ENCODE measurements around the gene PDLIM3. TPM values are rescaled to one million over a fixed set of nuclear protein-coding genes. Genes with fewer than 3 reads are reported as not detected.
A peak's percentile ranks its signal among the peaks of the same experiment; 100 is the strongest.

The PDLIM3 gene
- total and polyA plus RNA-seq, 2 of the 13 experiments (the other 11 are each of a cell fraction or from before 2014, with no cell fraction given) = 5.9 to 14.0 TPM

DNA sequence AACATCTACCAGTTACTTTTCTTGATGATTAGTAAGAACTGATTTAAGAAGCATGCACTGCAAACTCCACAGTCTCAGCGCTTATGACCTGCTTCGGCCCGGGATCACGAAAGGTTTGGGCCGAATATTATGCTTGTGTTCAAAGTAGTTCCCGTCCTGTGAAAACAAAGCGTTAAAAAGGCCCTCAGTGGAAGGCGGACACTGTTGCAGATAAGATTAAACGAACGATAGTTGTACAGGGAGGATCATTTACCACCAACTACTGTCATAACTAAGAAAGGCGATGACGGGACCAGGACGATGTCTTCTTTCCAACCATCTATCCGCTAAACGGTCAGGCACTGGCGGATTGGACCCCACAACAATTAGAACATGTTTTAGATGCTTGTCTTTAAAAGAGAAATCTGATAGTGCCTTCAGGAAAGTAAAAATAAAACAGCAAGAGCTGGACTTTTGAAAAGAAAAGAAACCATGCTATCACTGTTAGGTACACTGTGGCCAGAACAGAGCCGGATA is 21.1 kb downstream of the PDLIM3 start (continued):
- no peak for TF ChIP-seq ZNF589 (CRISPR knock-in tag; conservative IDR thresholded peaks at IDR 0.05)
- no peak for TF ChIP-seq MXI1 (IDR thresholded peaks at IDR 0.05; ENCODE audit: borderline replicate concordance, low read depth, low read length)
- no peak for TF ChIP-seq KLF9 (CRISPR knock-in tag; IDR thresholded peaks at IDR 0.05; ENCODE audit: low read depth)
- peak; percentile 14; the same call in 1 of the 2 replicates for TF ChIP-seq YEATS4 (CRISPR knock-in tag; IDR thresholded peaks at IDR 0.05; ENCODE audit: borderline replicate concordance)
- TF ChIP-seq, protein P1, sequence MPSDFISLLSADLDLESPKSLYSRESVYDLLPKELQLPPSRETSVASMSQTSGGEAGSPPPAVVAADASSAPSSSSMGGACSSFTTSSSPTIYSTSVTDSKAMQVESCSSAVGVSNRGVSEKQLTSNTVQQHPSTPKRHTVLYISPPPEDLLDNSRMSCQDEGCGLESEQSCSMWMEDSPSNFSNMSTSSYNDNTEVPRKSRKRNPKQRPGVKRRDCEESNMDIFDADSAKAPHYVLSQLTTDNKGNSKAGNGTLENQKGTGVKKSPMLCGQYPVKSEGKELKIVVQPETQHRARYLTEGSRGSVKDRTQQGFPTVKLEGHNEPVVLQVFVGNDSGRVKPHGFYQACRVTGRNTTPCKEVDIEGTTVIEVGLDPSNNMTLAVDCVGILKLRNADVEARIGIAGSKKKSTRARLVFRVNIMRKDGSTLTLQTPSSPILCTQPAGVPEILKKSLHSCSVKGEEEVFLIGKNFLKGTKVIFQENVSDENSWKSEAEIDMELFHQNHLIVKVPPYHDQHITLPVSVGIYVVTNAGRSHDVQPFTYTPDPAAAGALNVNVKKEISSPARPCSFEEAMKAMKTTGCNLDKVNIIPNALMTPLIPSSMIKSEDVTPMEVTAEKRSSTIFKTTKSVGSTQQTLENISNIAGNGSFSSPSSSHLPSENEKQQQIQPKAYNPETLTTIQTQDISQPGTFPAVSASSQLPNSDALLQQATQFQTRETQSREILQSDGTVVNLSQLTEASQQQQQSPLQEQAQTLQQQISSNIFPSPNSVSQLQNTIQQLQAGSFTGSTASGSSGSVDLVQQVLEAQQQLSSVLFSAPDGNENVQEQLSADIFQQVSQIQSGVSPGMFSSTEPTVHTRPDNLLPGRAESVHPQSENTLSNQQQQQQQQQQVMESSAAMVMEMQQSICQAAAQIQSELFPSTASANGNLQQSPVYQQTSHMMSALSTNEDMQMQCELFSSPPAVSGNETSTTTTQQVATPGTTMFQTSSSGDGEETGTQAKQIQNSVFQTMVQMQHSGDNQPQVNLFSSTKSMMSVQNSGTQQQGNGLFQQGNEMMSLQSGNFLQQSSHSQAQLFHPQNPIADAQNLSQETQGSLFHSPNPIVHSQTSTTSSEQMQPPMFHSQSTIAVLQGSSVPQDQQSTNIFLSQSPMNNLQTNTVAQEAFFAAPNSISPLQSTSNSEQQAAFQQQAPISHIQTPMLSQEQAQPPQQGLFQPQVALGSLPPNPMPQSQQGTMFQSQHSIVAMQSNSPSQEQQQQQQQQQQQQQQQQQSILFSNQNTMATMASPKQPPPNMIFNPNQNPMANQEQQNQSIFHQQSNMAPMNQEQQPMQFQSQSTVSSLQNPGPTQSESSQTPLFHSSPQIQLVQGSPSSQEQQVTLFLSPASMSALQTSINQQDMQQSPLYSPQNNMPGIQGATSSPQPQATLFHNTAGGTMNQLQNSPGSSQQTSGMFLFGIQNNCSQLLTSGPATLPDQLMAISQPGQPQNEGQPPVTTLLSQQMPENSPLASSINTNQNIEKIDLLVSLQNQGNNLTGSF (CRISPR knock-in tag; IDR thresholded peaks at IDR 0.05) = no peak
- TF ChIP-seq SATB2 (CRISPR knock-in tag; IDR thresholded peaks at IDR 0.05) = no peak
- no peak for TF ChIP-seq BRD4 (CRISPR knock-in tag; IDR thresholded peaks at IDR 0.05)
- no peak for TF ChIP-seq RBM39 (IDR thresholded peaks at IDR 0.05; ENCODE audit: low read depth, low read length, poor library complexity, severe bottlenecking)
- no peak for TF ChIP-seq ZNF296 (CRISPR knock-in tag; conservative IDR thresholded peaks at IDR 0.05)
- TF ChIP-seq, protein P2, sequence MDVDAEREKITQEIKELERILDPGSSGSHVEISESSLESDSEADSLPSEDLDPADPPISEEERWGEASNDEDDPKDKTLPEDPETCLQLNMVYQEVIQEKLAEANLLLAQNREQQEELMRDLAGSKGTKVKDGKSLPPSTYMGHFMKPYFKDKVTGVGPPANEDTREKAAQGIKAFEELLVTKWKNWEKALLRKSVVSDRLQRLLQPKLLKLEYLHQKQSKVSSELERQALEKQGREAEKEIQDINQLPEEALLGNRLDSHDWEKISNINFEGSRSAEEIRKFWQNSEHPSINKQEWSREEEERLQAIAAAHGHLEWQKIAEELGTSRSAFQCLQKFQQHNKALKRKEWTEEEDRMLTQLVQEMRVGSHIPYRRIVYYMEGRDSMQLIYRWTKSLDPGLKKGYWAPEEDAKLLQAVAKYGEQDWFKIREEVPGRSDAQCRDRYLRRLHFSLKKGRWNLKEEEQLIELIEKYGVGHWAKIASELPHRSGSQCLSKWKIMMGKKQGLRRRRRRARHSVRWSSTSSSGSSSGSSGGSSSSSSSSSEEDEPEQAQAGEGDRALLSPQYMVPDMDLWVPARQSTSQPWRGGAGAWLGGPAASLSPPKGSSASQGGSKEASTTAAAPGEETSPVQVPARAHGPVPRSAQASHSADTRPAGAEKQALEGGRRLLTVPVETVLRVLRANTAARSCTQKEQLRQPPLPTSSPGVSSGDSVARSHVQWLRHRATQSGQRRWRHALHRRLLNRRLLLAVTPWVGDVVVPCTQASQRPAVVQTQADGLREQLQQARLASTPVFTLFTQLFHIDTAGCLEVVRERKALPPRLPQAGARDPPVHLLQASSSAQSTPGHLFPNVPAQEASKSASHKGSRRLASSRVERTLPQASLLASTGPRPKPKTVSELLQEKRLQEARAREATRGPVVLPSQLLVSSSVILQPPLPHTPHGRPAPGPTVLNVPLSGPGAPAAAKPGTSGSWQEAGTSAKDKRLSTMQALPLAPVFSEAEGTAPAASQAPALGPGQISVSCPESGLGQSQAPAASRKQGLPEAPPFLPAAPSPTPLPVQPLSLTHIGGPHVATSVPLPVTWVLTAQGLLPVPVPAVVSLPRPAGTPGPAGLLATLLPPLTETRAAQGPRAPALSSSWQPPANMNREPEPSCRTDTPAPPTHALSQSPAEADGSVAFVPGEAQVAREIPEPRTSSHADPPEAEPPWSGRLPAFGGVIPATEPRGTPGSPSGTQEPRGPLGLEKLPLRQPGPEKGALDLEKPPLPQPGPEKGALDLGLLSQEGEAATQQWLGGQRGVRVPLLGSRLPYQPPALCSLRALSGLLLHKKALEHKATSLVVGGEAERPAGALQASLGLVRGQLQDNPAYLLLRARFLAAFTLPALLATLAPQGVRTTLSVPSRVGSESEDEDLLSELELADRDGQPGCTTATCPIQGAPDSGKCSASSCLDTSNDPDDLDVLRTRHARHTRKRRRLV (CRISPR knock-in tag; IDR thresholded peaks at IDR 0.05) = no peak
- TF ChIP-seq ZNF124 (CRISPR knock-in tag; IDR thresholded peaks at IDR 0.05) = no peak
- TF ChIP-seq ZZZ3 (CRISPR knock-in tag; IDR thresholded peaks at IDR 0.05; ENCODE audit: borderline replicate concordance) = no peak
- no peak for TF ChIP-seq NR3C1 (CRISPR knock-in tag; IDR thresholded peaks at IDR 0.05)
- TF ChIP-seq, protein P3, sequence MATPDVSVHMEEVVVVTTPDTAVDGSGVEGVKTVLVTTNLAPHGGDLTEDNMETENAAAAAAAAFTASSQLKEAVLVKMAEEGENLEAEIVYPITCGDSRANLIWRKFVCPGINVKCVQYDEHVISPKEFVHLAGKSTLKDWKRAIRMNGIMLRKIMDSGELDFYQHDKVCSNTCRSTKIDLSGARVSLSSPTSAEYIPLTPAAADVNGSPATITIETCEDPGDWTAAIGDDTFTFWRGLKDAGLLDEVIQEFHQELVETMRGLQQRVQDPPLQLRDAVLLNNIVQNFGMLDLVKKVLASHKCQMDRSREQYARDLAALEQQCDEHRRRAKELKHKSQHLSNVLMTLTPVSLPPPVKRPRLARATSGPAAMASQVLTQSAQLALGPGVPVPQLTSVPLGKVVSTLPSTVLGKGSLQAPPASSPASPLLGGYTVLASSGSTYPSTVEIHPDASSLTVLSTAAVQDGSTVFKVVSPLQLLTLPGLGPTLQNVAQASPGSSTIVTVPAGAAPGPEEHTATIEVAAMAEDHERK (CRISPR knock-in tag; IDR thresholded peaks at IDR 0.05; ENCODE audit: low read depth) = no peak
- no peak for TF ChIP-seq SRSF4 (IDR thresholded peaks at IDR 0.05; ENCODE audit: low read depth, low read length, poor library complexity, severe bottlenecking)
